GM19025 (cell line): ENCODE results near the gene DIRAS1.

Experiments
- ATAC-seq: cut with Tn5 transposase; IDR thresholded peaks from one replicate; pipeline ENCODE4 v1.9.1; 2021; ENCODE audit warnings: mild to moderate bottlenecking, low read depth, moderate library complexity; ENCODE audit not compliant: unreplicated experiment

DIRAS1 gene

GRCh38 chr19:2728783-2729387 lies 7.7 kb upstream of the DIRAS1 start:
- ATAC-seq, result no peak

GRCh38 chr19:2727640-2727944 lies 6.4 kb upstream of the DIRAS1 start:
- ATAC-seq, result no peak

- no peak for ATAC-seq
Observed at GRCh38 chr19:2726904-2727639, 5.9 kb upstream of the DIRAS1 start.

- ATAC-seq, result no peak
Observed at GRCh38 chr19:2726160-2726855, 5.1 kb upstream of the DIRAS1 start.

GRCh38 chr19:2724148-2724557 lies 3.0 kb upstream of the DIRAS1 start:
- no peak for ATAC-seq

GRCh38 chr19:2723747-2724146 lies 2.6 kb upstream of the DIRAS1 start:
- no peak for ATAC-seq

GRCh38 chr19:2723345-2723715 lies 2.2 kb upstream of the DIRAS1 start:
- no peak for ATAC-seq

- ATAC-seq, result no peak
Observed at GRCh38 chr19:2722541-2723344, 1.6 kb upstream of the DIRAS1 start.

GRCh38 chr19:2721570-2722540 lies 683 bp upstream of the DIRAS1 start:
- ATAC-seq, result no peak

GRCh38 chr19:2719920-2720776 lies 1.0 kb downstream of the DIRAS1 start:
- no peak for ATAC-seq

GRCh38 chr19:2719232-2719735 lies 1.9 kb downstream of the DIRAS1 start:
- no peak for ATAC-seq

GRCh38 chr19:2717638-2718541 lies 3.3 kb downstream of the DIRAS1 start:
- ATAC-seq, result no peak

- ATAC-seq, result no peak
Observed at GRCh38 chr19:2716722-2717637, 4.2 kb downstream of the DIRAS1 start.

GRCh38 chr19:2716275-2716650 lies 4.9 kb downstream of the DIRAS1 start:
- ATAC-seq, result no peak

- ATAC-seq, result no peak
Observed at GRCh38 chr19:2715470-2716274, 5.5 kb downstream of the DIRAS1 start.
